Activated T-helper 9 cell treated with anti-CD3 and anti-CD28 coated beads, Interleukin-2, amount 50 U/mL, for 16 hours (primary cell): Measurements from ENCODE around the gene SEC31A.
"Not testable (repeated sequence)": the region's sequence is repeated elsewhere in the genome, so short reads cannot be mapped to it uniquely, and the experiment has no call there.

Source experiments
- DNase-seq: peaks from one replicate; pipeline ENCODE4 v3.0.0-alpha.2; 2020; ENCODE audit warnings: low read depth

The SEC31A gene

DNA sequence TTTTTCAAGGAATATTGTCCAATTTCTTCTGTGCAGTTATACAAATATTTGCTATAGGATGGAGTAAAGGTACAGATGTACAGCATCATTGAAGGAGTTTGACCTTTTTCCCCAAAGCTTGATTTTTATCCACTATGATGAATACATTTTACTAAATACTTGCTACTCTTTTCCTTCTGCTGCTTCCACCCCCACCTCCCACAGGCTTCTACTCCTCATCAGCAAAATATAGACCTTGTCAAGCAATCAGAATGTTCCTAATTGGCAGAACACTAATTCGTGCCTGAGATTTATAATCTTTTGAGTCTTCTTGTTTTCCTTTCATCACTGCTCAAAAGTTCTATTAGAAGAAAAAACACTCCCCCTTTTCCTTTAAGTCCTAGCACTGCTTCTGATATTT, 5.8 kb upstream of the SEC31A start:
- DNase-seq = no peak

GRCh38 chr4:82893942-82894341, 3.0 kb upstream of the SEC31A start:
- DNase-seq = no peak

GRCh38 chr4:82892467-82892802, 1.5 kb upstream of the SEC31A start:
- DNase-seq = no peak

DNA sequence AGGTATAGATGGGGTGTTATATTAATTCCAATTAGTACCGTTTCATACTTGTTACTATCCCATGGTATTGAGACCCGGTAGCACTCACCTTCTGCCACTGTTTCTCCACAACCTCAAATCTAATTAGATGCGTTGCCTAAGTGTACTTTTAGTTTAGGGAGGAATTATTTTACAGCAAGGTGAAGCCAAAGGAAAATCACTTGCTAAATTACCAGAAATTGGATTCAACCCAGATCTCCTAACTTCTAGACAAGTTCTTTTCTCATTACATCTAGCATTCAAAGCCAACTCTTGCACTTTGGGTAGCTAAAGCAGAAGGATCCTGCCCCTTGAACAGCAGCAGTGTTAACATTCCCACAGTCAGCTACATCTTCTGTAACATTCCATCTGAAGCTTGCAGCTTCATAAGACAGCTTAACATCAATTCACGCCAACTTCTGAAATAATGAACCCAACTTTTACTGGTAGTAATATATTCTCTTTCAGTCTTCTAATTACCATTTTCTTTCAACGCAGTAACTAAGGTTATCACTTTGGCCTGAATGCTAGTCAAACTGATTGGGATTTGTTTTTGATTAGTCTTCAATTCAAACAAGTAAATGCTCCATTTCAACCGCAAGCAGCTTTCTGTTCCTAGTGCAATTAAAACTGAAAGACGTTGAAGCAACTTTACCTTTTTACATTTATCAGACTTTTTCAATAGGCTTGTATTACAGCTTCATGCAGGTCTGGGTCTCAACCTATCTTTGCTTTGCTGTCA, 934 bp upstream of the SEC31A start:
- no peak for DNase-seq

DNA sequence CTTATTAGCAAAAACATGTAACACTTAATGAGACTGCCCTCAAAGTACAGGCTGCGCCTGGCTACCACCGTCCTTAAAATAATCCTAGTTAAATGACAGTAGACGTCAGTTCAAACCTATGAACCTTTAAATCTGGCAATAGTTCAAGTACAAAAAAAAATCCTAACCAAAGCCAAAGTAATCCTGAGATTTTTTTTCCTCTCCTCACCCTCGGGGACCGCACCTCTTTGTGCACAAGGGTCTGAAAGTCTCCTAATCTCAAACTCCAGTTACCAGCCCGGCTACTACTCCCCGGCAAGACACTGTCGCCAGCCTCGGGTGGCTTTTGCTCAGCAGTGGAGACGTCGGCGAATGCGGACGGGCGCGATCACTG, 439 bp downstream of the SEC31A start:
- DNase-seq = no peak

DNA sequence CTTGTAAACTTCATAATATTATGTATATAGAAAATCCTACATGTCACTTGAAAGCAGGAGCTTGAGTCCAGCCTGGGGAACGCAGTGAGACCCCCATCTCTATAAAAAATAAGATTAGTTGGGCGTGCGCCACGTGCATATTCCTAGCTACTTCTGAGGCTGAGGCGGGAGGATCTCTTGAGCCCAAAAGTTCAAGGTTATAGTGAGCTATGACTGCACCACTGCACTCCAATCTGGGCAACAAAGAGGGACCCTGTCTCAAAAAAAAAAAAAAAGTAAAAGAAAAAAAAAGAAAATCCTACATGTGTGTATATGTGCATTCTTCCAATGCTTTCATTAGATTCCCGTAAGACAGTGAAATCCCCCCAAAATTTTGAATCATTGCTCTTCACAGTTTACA, 1.7 kb downstream of the SEC31A start:
- no peak for DNase-seq

- no peak for DNase-seq
Measured at GRCh38 chr4:82886147-82886942, 4.6 kb downstream of the SEC31A start.

- DNase-seq = no peak
Measured at GRCh38 chr4:82885410-82885809, 5.5 kb downstream of the SEC31A start.

GRCh38 chr4:82868572-82868971, 22.4 kb downstream of the SEC31A start:
- no peak for DNase-seq

GRCh38 chr4:82866706-82867385, 24.1 kb downstream of the SEC31A start:
- DNase-seq = no peak

DNA sequence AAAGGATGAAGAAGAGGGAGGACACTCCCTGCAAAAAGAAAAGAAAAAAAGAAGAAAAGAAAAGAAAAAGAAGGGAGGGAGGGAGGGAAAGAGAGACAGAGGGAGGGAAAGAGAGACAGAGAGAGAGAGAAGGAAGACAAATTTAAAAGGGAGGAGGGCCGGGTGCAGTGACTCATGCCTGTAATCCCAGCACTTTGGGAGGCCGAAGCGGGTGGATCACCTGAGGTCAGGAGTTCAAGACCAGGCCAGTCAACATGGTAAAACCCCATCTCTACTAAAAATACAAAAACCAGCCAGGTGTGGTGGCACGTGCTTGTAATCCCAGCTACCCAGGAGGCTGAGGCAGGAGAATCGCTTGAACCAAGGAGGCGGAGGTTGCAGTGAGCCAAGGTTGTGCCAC, 24.9 kb downstream of the SEC31A start:
- DNase-seq = not testable (repeated sequence)

DNA sequence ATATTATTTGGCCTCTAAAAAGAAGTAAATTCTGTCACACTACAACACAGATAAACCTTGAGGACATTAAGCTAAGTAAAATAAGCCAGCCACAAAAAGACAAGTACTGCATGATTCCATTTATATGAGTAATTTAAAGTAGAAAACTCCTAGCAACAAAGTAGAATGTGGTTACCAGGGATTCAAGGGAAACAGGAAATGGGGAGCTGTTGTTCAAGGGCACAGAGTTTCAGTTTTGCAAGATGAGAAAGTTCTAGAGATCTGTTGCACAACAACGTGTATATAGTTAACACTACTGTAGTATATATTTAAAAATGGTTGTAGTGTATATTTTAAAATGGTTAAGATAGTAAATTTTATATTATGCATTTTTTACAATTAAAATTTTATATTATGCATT, 25.4 kb downstream of the SEC31A start:
- DNase-seq = no peak

DNA sequence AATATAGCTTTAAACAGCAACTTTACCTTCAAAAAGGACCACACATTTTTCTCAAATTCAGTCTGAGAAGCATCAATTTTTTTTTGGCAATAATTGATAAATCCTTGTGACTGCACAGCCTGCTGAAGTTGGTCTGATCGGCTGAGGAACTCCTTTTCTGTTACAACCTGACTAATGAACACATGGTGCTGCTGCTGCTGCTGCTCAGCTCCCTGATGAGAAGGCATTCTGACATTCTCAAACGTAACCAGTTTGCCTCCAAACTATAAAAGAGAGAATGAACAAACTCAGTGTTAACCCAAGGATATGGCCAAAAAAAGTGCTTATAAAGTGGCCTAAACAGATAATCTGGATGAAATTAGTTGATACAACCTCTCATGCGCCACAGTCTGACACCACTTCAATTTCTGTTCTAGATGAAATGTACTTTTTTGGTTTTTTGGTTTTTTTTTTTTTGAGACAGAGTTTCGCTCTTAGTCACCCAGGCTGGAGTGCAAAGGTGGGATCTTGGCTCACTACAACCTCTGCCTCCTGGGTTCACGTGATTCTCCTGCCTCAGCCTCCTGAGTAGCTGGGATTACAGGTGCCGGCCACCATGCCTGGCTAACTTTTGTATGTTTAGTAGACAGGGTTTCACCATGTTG, 26.5 kb downstream of the SEC31A start:
- no peak for DNase-seq

DNA sequence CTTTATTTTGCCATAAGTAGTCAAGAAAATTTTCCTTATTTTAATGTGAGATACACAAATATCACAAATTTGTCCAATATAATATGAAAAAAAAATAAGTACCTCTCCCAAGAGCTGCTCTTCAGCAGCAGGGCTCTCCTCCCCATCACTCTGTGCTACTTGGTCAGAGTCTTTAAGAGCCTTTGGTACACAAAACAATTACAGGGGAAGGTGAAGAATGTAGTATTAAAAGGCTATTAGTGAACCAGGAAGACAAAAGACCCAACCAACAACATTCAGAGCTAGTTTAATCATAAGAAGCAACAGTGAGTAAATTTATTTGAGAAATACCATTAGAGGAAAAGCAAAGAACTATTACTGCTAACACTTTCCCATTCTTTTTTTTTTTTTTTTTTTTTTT, 29.4 kb downstream of the SEC31A start:
- DNase-seq = no peak

GRCh38 chr4:82860487-82860886, 30.5 kb downstream of the SEC31A start:
- not testable (repeated sequence) for DNase-seq

GRCh38 chr4:82852751-82853285, 38.1 kb downstream of the SEC31A start:
- DNase-seq = no peak

DNA sequence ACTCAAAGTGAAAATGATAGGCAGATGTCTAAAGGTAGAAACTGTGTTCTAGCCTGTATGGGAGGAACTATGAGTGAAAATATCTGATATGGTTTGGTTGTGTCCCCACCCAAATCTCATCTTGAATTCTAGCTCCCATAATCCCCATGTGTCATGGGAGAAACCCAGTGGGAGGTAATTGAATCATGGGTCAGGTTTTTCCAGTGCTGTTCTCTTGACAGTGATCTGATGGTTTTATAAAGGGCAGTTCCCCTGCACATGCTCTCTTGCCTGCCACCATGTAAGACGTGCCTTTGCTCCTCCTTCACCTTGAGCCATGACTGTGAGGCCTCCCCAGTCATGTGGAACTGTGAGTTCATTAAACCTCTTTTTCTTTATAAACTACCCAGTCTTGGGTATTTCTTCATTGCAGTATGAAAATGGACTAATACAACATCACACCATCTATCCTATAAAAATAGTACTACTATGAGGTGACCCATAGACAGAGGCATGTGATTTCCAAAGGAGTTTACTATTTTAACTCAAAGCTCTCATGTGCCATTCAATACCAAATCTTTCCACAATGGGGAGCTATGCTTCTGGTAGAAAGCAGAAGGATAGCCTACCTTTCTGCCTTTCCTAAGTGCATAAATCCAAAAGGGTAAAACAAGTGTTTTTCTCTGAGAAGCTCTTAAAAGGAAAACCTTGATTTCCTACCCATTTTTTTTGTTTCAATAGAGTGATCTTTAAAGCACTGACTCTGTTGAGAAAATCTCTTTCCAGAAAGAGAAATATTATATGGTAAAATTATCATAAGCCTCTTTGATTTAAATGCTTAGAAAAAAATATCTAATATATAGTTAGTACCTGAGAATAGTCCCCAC, 38.8 kb downstream of the SEC31A start:
- DNase-seq = no peak

- no peak for DNase-seq
Measured at GRCh38 chr4:82851318-82851717, 39.6 kb downstream of the SEC31A start.

DNA sequence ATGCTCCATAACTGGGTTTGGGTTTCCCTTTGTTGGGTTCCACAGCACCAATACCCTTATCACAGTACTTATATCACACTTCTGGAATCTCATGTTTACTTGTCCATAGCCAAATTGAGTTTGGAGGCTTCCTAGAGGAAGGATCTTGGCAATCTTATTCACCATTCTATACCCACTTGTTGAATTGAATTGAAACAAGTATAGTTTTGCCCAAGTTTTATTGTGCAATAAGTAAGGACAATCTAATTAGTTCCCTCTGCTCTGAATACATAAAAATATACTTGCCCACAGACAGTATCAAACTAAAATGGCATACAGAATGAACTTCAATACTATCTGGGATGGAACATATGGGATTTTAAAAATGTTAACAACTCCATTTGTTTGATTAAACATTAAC, 40.3 kb downstream of the SEC31A start:
- DNase-seq = no peak

DNA sequence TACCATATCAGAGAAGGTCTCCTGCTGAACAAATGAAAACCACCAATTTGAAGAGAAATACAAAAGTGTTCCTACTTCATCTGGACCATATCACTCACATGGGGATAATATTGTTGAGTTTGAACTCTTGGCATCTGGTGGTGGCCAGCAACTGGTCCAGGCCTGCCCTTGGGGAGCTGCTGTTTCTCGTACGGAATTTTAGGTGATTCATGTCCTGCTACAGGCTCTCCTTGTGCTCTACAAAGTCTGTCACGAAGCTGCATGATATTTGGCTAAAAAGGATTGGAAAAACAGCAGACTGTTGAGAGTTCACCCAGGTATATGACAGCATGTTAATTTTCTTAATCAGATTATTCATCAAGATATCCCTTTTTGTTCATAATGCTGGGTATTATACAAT, 42.2 kb downstream of the SEC31A start:
- DNase-seq = no peak

DNA sequence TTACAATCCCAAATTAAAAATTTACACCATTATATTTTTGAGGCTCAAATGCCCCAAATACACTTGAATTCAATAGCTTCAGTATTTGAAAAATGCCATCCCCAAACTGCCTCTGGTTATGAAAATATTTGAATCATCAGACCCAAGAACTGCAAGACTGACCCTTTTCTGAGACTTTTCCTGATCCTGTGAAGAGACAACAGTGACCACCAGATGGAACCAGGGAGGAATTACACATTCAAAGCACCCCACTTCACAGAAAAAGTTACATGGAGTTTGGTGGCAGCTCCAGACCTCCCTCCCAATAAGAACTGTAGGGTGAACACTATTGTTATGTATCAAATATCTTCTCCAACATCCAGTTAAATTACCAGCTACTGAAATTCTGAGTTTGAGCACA, 48.4 kb downstream of the SEC31A start:
- no peak for DNase-seq
